IMR-90 (cell line): ENCODE results near the gene CENPP.

Experiments
- BHLHE40 ChIP-seq: fragments of 150-350 bp; IDR thresholded peaks from 2 replicates; pipeline ENCODE4 v1.6.1; 2016; ENCODE audit warnings: mild to moderate bottlenecking, low read depth, low read length
- CEBPB ChIP-seq: IDR thresholded peaks from 2 replicates; pipeline ENCODE4 v1.6.1; 2012; ENCODE audit warnings: low read depth, low read length, improper control_type of control experiment
- CTCF ChIP-seq: conservative IDR thresholded peaks from 2 replicates; pipeline ENCODE4 v1.5.1; 2012; ENCODE audit warnings: mild to moderate bottlenecking, low read depth, low read length, improper control_type of control experiment
- ELK1 ChIP-seq: fragments of 150-350 bp; IDR thresholded peaks from 2 replicates; pipeline ENCODE4 v1.6.1; 2016; ENCODE audit warnings: low read depth, mild to moderate bottlenecking, low read length, moderate library complexity, borderline replicate concordance
- FOS ChIP-seq: fragments of 150-350 bp; IDR thresholded peaks from 2 replicates; pipeline ENCODE4 v1.6.1; 2016; ENCODE audit warnings: low read depth, low read length
- MAFK ChIP-seq: IDR thresholded peaks from 2 replicates; pipeline ENCODE4 v1.6.1; 2012; ENCODE audit warnings: low read depth, low read length, improper control_type of control experiment
- MAZ ChIP-seq: IDR thresholded peaks from 2 replicates; pipeline ENCODE4 v1.6.1; 2012; ENCODE audit warnings: low read depth, mild to moderate bottlenecking, low read length, improper control_type of control experiment, moderate library complexity, borderline replicate concordance
- MXI1 ChIP-seq: IDR thresholded peaks from 2 replicates; pipeline ENCODE4 v1.6.1; 2012; ENCODE audit warnings: low read depth, mild to moderate bottlenecking, low read length, moderate library complexity, borderline replicate concordance
- POLR2A ChIP-seq: IDR thresholded peaks from 2 replicates; pipeline ENCODE4 v1.6.1; 2012; ENCODE audit warnings: mild to moderate bottlenecking, low read depth, low read length
- RAD21 ChIP-seq: IDR thresholded peaks from 2 replicates; pipeline ENCODE4 v1.6.1; 2012; ENCODE audit warnings: low read length, improper control_type of control experiment
- RCOR1 ChIP-seq: IDR thresholded peaks from 2 replicates; pipeline ENCODE4 v1.6.1; 2012; ENCODE audit warnings: mild to moderate bottlenecking, low read length, improper control_type of control experiment; ENCODE audit not compliant: insufficient replicate concordance
- RFX5 ChIP-seq: IDR thresholded peaks from 2 replicates; pipeline ENCODE4 v1.8.0; 2012; ENCODE audit warnings: low read depth, mild to moderate bottlenecking, low read length, moderate library complexity
- SMC3 ChIP-seq: fragments of 150-350 bp; IDR thresholded peaks from 2 replicates; pipeline ENCODE4 v1.6.1; 2016; ENCODE audit warnings: low read depth, mild to moderate bottlenecking, antibody characterized with exemption, low read length, moderate library complexity
- TF ChIP-seq, protein P1 (sequence below): fragments of 150-350 bp; IDR thresholded peaks from 2 replicates; pipeline ENCODE4 v1.6.1; 2017; ENCODE audit warnings: mild to moderate bottlenecking, antibody characterized with exemption, low read length, low read depth

DNA sequence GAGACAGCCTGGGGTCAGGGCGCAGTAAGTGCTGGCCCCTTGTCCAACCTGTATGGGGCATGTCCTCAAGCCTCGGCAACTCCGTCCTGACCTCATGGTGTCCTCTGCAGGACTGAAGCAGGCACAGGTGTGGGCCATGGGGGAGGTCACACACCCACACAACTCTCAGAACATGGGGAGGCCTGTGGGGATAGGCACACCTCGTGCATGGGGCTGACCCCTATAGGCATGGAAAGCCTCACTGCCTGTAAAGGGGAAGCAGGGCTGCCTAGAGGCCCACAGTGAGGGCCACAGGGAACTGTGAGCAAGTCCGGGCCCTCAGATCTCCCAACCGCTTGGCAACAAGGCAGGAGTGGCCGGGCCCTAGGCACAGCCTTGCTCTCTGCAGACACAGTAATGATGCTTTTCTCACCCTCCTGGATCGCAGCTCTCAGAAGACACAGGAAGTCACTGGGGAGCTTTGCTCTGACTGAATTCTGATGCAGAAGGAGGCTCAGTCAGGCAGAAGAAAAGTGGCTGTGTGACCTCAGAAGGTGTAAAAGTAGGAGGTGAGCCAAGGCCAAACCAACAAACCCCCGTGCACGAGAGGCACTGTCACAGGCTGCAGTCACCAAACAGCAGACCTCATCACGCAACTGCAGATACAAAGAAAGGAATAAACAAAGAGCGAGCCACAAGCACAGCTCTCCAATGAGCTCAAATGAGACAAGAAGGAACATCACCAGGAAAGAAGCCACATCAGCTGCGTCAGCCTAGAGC lies 338.8 kb downstream of the CENPP start:
- no peak for TF ChIP-seq RAD21
- no peak for TF ChIP-seq CTCF
- TF ChIP-seq RCOR1: no peak
- no peak for TF ChIP-seq POLR2A
- TF ChIP-seq BHLHE40: peak; percentile 91
- TF ChIP-seq, protein P1, sequence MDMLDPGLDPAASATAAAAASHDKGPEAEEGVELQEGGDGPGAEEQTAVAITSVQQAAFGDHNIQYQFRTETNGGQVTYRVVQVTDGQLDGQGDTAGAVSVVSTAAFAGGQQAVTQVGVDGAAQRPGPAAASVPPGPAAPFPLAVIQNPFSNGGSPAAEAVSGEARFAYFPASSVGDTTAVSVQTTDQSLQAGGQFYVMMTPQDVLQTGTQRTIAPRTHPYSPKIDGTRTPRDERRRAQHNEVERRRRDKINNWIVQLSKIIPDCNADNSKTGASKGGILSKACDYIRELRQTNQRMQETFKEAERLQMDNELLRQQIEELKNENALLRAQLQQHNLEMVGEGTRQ: no peak
- no peak for TF ChIP-seq MAFK
- TF ChIP-seq FOS: no peak
- no peak for TF ChIP-seq SMC3
- TF ChIP-seq MAZ: no peak
- no peak for TF ChIP-seq MXI1
- no peak for TF ChIP-seq RFX5
- TF ChIP-seq CEBPB: no peak
- TF ChIP-seq ELK1: no peak
